ENCODE results near the gene COQ8A.
"Not testable (repeated sequence)": the region's sequence is repeated elsewhere in the genome, so short reads cannot be mapped to it uniquely, and the experiment has no call there.

COQ8A gene

DNA sequence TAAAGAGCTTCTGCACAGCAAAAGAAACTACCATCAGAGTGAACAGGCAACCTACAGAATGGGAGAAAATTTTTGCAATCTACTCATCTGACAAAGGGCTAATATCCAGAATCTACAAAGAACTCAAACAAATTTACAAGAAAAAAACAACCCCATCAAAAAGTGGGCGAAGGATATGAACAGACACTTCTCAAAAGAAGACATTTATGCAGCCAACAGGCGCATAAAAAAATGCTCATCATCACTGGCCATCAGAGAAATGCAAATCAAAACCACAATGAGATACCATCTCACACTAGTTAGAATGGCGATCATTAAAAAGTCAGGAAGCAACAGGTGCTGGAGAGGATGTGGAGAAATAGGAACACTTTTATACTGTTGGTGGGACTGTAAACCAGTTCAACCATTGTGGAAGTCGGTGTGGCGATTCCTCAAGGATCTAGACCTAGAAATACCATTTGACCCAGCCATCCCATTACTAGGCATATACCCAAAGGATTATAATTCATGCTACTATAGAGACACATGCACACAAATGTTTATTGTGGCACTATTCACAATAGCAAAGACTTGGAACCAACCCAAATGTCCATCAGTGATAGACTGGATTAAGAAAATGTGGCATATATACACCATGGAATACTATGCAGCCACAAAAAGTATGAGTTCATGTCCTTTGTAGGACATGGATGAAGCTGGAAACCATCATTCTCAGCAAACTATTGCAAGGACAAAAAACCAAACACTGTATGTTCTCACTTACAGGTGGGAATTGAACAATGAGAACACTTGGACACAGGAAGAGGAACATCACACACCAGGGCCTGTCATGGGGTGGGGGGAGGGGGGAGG lies 10.6 kb upstream of the COQ8A start:
- DNase-seq (ENCODE audit: low read depth), result not testable (repeated sequence)

DNA sequence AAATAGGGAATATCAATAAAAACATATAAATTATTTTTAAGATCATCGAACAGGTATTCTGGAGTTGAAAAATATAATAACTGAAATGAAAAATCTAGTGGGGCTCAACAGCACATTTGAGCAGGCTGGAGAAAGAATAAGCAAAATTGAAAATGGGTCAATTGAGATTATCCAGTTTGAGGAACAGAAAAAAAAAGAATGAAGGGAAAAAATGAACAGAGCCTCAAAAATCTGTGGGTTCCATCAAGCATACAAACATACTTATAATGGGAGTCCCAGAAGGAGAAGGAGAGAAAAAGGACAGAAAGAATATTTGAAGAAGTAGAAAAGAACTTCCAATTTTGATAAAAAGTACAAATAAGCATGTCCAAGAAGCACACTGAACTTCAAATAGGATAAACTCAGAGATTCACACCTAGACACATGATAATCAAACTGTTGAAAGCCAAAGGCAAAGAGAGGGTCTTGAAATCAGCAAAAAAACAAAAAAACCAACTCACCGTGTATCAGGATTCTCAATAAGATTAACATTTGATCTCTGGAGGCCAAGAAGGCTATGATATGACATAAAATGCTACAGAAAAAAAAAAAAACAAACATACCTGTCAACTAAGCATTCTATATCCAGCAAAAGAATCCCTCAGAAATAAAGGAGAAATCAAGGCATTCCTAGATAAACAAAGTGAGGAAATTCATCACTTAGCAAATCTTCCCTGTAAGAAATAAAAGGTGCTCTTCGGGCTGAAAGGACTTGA lies 5.4 kb upstream of the COQ8A start:
- DNase-seq (ENCODE audit: low read depth), result no peak

DNA sequence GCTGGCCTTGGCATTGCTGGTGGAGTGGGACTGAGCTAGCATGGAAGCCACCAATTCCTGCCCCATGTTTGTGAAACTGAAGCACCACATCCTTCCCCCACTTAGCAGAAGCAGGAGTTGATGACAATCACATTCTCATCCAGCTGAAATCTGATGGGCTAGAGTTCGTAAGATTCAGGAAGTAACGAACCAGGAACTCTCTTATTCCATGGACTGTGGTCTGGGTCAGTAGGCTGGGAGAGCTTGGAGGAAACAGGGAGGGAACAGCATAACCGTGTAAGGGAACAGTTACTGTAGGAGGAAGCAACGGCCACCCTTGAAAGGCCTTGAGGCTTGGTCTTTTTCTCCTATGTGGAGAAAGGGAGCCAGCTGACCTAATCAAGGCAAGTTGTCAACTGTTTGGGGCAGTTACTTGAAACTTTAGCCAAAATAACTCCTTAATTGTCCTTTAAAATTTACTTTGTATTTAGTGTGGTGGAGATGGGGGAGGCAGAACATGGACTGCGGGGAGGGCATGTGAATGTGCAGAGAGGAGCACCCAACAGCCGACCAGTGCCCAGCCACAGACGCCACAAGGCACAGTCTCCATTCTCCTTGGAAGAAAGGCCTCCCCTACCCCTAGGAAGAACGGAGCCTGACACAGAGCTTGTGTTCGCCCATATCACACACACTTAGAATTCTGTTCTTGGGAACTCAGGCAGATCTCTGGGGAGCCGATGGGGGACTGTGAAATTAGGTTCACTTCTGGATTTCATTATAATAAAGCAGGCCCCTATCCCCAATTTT lies 2.0 kb upstream of the COQ8A start:
- DNase-seq (ENCODE audit: low read depth), result no peak

DNA sequence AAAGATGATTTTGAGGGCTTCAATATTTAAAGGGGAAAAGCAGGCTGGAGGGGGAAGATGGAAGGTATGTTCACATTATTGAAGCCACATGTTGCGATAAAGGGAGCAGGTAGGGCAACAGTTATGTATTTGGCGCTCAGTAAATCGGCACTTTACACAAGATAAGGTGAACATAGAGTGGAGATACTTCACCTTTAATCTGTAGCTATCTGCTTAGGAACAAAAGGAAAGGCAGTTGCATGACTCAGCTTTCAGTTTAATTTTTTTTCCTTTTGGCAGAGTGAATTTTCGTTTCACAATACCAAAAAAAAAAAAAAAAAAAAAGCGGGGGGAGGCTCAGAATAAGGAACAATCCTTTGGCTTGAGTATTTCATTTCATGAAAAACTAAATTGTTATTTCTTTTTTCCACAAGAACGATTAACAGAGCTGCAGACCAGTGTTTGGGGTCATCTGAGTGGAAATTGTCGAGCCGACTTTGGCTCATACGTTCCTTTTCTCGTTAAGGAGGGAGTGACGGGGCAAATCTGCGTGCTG lies 1.1 kb upstream of the COQ8A start:
- no peak for DNase-seq (ENCODE audit: low read depth)

DNA sequence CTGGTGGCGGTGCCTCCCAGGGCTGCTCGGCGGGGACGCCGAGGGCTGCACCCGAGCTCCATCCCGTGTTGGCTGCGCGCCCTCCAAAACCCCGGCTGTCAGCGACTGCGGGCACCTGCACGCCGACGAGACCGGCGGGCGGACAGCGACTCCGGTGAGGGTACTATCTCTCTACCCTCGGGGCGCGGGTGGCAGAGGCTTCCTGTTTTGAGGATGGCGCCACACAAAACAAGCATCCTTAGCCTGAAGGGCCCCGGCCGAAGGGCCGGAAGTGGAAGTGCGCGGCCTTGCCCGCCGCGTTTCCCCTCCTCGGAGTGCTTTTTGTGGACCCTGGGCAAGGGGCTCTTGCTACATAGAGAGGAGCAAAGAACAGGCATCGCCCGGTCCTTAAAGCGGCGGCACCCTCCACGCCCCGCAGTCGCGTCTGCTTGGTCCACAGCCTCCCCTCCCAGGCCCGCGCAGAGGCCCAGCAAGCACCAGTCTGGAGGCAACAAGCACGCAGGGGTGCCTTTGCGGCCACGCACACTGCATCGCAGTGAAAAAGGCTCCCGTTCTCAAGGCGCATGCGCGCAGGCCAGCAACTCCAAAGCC lies 561 bp upstream of the COQ8A start:
- no peak for DNase-seq (ENCODE audit: low read depth)

DNA sequence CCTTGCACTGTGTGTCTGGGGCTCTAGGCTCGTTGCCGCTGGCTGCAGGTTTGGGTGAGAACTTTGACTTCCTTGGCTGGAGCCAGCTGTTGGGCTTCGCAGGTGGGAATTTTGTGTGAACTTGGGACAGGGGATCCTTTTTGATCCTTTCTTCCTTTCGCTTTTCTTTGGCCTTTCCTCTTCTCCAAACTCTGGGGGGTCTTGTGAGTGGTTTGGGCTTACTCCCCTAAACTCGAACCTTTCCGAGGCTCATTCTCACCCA lies 643 bp downstream of the COQ8A start:
- DNase-seq (ENCODE audit: low read depth), result no peak

DNA sequence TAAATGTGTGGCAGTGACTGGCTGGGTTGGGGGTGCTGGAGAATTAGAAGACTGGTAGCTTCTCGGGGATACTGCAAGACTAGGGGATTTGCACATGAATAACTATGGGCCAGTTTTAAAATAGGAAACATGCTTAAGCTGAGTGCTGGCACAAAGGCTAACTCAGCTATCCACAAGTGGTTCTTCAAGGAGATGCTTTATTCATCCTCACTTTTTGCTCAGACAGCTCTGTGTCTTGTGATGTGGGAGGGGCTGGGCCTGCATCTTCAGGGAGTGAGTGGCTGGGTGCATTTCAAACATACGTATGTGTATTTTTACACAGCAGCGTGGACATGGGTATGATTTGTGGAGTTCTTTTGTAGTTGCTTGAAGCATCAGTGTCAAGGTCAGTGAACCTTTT lies 2.3 kb downstream of the COQ8A start:
- DNase-seq (ENCODE audit: low read depth), result no peak

DNA sequence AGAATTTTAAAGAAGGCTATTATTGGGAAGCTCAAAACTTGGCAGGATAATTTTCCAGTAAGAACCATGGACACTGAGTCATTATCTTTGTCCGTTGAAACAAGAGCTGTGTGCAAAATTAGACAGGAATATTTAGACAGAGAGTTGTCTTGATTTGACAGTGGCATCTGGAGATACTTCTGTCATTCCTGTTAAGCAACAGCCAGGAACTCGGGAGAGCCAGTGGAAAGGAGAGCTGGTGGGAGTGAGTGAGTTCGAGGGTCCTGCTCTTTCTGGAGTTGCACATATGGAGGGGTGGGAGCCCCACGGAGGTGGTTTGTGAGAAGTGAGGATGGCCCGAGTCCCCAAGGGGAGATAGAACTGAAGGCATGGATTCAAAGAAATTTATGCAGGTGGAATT lies 3.1 kb downstream of the COQ8A start:
- no peak for DNase-seq (ENCODE audit: low read depth)

DNA sequence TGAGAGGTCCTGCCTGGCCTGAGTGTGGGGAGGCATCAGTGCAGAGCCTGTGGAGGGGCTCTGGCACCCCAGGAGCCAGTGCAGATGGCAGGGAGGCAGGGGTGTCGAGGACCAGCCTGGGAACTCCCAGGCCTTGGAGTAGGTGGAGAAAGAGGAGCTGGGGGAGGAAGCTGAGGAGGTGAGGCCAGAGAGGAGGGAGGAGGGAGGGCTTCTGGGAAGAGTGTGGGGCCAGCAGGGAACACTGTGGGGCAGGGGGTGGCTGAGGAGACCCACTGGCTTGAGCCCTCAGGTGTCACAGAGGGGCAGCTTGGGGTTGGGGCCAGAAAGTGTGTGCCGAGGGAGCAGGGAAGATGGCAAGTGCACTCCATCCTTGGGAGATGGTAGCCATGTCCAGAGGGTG lies 3.8 kb downstream of the COQ8A start:
- no peak for DNase-seq (ENCODE audit: low read depth)

DNA sequence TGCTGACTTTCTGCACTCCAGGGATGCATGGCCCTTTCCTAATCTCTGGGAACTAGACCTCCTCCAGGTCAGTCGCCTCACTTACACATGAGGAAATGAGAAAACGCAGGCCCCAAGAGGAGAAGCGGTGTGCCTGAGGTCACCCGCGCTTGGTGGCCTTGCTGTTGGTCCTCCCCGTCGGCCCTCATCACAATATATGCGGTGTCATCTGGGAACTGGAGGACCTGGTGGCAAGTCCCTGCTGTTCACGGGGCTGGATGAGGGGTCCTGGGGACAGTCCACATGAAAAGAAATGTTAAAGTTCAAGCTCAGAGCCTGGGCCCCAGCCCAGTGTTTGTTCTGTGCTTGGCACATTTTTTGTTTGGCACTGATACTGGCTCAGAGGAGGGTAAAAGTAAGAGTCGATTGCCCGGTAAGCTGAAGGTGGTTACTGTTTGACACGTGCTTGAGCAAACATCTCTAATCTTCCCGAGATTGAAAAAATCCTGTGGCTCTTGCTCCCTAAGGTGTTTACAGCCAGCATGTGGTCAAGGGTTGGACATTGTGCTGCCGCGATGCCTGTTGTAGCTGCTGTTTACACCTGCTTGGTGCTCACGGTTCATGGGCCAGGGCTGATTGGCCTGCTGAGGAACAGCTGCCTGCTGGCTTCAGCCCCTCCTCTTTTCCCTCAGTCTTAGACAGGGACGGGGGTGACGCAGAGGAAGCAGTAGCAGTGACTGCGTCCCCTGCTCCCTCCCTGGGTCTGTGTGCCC lies 5.2 kb downstream of the COQ8A start:
- DNase-seq (ENCODE audit: low read depth), result no peak

DNA sequence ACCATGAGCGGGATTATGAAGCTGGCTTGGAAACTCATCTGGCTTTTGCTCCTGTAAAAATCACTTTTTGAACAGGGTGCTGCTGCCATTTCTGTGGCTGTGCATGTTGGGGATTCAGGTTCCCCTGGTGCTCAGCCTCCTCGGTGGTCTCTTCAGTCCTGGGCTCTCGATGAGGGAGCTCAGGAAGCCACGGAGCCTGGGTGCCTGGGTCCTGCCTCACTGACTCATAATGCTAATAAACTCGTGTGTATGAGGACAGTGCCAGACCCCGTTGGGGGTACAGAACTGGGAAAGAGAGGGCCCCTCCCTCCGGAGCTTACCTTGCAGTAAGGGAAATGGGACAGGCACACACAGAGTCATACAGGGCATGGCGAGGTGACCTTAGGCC lies 5.8 kb downstream of the COQ8A start:
- DNase-seq (ENCODE audit: low read depth), result no peak

DNA sequence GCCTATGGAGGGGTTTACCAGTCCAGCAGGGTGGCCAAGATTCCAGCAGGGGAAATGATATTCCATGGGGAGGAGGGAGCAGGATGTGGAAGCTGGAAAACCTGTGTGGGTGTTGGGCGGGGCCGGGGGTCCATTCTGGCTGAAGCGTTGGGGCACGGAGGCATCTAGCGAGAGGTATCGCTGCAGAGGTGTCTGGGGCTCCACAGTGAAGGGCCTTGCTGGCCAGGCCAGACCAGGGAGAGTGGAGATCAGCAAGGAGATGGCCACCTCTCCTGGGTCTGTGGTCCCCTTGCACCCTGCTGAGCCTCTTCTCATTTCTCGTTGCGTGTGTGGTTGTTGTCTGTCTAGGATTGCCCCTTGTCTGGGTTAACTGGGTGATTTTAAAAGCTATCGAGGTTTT lies 6.2 kb downstream of the COQ8A start:
- no peak for DNase-seq (ENCODE audit: low read depth)

DNA sequence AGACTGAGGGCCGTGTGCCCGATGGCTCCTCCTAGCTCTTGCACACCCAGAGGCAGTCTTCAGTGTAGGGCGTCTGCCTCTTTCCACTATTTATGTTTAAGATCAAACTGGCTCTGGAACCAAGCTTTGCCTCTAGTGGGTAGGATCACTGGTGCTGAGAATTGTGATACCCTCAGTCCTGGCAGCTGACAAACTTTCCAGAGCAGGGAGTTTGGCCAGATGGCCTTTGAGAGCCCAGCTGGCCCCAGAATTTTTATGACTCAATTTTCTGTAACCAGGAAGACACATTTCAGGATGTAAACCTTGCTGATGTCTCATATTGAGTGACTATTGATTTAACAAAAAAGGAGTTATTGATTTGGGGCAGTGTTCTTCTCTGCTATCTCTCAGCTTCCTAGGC lies 6.7 kb downstream of the COQ8A start:
- no peak for DNase-seq (ENCODE audit: low read depth)

DNA sequence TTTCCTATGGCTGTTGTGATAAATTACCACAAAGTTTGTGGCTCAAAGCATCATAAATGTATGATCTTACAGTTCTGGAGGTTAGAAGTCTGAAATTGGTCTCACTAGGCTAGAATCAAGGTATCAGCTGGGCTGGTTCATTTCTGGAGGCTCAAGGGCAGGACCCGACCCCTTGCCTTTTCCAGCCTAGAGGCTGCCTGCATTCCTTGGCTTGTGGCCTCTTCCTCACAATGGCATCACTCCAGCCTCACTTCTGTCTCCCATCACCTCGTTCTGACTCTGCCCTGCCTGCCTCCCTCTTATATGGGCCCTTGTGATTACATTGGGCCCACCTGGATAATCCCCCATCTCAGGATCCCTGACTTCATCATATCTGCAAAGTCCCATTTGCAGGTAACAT lies 8.0 kb downstream of the COQ8A start:
- no peak for DNase-seq (ENCODE audit: low read depth)

DNA sequence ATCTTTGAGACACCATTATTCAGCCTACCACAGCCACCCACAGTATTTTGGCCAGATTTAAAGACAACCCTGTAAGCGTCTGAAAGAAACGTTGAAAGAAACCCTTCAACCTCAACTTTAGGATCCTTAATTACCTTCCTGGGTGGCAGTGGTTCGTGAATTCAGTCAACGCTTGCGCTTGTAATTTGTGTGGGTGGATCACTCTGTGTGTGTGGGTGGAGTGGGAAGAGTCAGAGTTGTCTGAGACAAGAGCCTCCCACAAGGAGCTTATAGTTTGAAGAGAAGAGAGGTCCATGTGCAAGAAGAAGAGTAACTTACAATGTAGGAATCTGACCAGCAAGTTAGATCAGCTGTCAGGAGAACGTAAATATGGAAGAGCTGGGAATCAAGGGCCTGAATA lies 8.4 kb downstream of the COQ8A start:
- no peak for DNase-seq (ENCODE audit: low read depth)

DNA sequence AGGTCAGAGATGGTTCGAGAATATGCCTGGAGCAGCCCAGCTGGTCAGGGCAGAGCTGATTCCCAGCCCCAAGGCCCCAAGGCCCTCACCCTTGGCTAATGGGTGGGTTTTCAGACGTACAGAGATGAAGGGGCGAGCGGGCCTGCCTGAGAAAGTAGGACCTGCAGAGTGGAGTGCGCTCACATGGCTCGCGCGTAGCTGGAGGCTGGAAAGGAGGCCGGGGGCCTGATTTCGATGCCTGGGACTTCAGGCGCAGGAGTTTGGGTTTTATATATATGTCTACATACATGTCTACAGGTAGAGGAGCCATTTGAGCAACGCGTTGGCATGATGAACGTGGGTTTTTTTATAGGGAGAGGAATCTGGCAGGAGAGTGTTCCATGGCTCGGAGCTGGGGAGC lies 8.9 kb downstream of the COQ8A start:
- no peak for DNase-seq (ENCODE audit: low read depth)

DNA sequence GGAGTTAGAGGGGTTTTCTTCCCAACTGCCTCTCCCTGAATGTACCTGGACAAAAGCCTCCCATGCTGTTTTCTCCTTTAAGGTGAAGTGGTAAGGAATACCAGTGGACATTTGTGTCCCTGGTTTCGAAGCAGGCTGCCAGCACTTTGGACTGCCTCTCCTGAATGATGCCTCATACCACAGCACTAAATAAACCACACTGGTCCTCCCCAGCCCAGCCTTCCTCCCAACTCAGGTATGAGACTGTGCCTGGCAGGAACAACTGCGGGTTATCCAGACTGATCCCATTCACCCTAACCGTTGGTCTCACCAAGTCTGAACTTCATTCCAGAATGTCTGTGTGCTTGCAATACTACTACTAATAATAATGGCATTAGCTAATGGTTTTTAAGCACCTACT lies 9.3 kb downstream of the COQ8A start:
- no peak for DNase-seq (ENCODE audit: low read depth)

DNA sequence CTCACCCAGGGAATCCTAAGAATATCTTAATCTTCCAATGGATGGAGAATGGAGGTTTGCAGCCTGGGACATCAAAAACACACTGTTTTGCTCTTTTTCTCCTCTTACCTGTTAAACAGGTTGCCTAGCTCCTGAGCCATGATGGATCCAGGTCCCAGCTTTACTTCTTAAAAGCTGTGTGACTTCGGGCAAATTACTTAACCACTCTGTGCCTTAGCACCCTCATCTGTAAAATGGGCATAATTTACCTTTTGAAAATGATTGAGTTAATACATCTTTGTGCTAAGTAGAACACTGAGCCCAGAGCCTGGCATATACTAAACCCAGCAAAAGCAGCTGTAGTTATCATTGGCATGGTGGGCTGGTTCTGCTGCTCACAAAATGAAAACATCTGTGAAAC lies 10.2 kb downstream of the COQ8A start:
- DNase-seq (ENCODE audit: low read depth), result no peak

DNA sequence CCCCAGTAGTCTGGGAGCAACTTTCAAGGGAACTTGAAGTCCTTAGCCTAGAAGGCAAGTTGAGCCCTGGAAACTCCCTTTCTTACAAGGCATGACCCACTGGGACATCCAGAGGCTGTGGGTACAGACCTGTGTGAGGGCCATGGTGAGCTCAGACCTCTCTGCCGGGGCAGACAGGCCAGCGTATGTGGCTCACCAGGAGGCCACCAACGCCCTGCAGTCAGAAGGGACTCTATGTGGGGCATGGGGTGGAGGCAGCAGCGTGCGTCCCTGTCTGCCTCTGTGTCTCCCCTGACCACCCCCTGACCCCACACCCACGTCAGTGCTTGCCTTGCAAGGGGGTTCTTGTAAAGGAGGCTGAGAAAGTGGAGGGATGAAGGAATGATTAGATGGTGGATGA lies 10.8 kb downstream of the COQ8A start:
- no peak for DNase-seq (ENCODE audit: low read depth)

DNA sequence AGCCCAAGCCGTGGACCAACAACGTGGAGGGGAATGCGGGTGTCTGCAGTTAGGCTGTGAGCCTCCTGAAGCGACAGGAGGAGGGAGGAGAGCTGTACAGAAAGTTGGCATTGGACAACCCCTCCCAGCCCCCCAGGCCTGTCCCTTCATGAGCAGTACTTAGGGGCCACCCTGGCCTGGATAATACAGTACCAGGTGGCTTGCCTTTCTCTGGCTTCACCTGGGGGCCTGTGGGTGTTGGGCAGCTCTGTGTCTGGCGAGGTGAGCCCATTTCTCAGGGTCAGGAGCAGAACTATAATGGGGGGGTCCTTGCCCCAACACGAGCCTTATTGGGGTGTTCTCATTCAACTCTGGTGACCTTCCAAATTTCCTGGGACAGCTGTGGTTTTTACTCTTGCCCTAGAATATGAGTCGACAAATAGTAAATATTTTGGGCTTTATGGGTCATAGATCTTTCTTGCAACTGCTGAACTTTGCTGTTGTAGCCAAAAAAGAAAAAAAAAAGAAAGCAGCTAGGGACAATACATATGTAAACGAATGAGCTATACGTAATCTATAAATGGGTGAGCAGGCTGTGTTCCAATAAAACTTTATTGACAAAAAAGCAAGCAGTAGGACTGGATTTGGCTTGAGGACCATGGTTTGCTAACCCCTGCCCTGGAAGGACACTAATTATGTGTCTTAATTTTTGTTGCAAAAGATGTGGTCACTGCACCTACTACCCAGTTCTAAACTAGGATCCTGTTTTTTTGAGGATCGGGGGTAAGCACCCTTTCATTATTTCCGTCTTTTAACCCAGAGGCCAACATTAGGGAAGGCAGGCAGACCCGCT lies 11.4 kb downstream of the COQ8A start:
- DNase-seq (ENCODE audit: low read depth), result no peak

DNA sequence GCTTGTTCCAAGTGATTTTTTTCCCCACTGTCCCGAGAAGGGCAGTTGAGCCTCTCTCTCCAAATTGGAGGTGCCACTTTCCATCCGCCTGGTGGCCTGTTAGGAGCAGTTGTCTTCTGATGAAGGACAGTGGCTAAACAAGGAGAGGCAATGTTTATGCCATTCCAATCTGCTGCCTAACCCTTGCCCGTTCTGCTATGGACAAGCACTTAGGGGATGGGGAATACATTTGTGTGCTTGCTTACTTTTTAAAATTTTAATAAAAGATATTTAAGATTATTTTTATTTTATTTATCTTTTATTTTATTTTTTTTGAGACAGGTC lies 12.0 kb downstream of the COQ8A start:
- DNase-seq (ENCODE audit: low read depth), result no peak

Data from activated T-helper 1 cell treated with Interleukin-2 at 50 U/mL for 16 hours (primary cell).